Hepatocyte (in vitro differentiated cells): ENCODE measurements around the gene PRLHR. TPM values are rescaled to one million over a fixed set of nuclear protein-coding genes. Genes with fewer than 3 reads are reported as not detected.
"Not testable (repeated sequence)": the region's sequence is repeated elsewhere in the genome, so short reads cannot be mapped to it uniquely, and the experiment has no call there.

Source experiments
- DNase-seq: peaks from one replicate; pipeline ENCODE4 v3.0.0-alpha.2; 2016; ENCODE audit warnings: low spot score
- H2AFZ ChIP-seq: fragments of 200-600 bp; sonication (generic); 2 replicates; pipeline ENCODE4 v1.6.0; 2016; ENCODE audit warnings: antibody characterized with exemption, mild to moderate bottlenecking
- H3K27ac ChIP-seq: fragments of 200-600 bp; sonication (generic); 2 replicates; pipeline ENCODE4 v1.5.1; 2016; ENCODE audit warnings: mild to moderate bottlenecking
- H3K27me3 ChIP-seq: fragments of 200-600 bp; sonication (generic); 2 replicates; pipeline ENCODE4 v1.6.1; 2016
- H3K36me3 ChIP-seq: fragments of 200-600 bp; sonication (generic); replicated peaks from 2 replicates; pipeline ENCODE4 v1.5.1; 2016; ENCODE audit warnings: low read depth; ENCODE audit not compliant: insufficient read depth
- H3K4me1 ChIP-seq: fragments of 200-600 bp; sonication (generic); 2 replicates; pipeline ENCODE4 v1.5.1; 2016; ENCODE audit warnings: mild to moderate bottlenecking, moderate library complexity; ENCODE audit not compliant: insufficient read depth
- H3K4me2 ChIP-seq: fragments of 200-600 bp; sonication (generic); 2 replicates; pipeline ENCODE4 v1.6.0; 2016
- H3K4me3 ChIP-seq: fragments of 200-600 bp; sonication (generic); 2 replicates; pipeline ENCODE4 v1.5.1; 2016; ENCODE audit warnings: mild to moderate bottlenecking
- H3K79me2 ChIP-seq: fragments of 200-600 bp; sonication (generic); 2 replicates; pipeline ENCODE4 v1.6.0; 2017; ENCODE audit warnings: mild to moderate bottlenecking
- H3K9me2 ChIP-seq: fragments of 200-600 bp; sonication (generic); replicated peaks from 2 replicates; pipeline ENCODE4 v1.6.0; 2017; ENCODE audit warnings: mild to moderate bottlenecking; ENCODE audit not compliant: insufficient read depth
- H3K9me3 ChIP-seq: fragments of 200-600 bp; sonication (generic); 2 replicates; pipeline ENCODE4 v1.5.1; 2016; ENCODE audit warnings: low read depth, mild to moderate bottlenecking
- H4K20me1 ChIP-seq: fragments of 200-600 bp; sonication (generic); 2 replicates; pipeline ENCODE4 v1.6.0; 2016; ENCODE audit warnings: mild to moderate bottlenecking; ENCODE audit not compliant: insufficient read depth, poor library complexity, severe bottlenecking
- EZH2 ChIP-seq: fragments of 200-600 bp; sonication (generic); IDR thresholded peaks from 2 replicates; pipeline ENCODE4 v1.6.1; 2016; ENCODE audit warnings: antibody characterized with exemption, mild to moderate bottlenecking, borderline replicate concordance
- EZH2phosphoT487 ChIP-seq: fragments of 200-600 bp; sonication (generic); IDR thresholded peaks from one replicate; pipeline ENCODE4 v1.6.1; 2018; ENCODE audit warnings: antibody characterized with exemption, mild to moderate bottlenecking, low read depth, moderate library complexity; ENCODE audit not compliant: unreplicated experiment, severe bottlenecking
- WGBS: methylation state at CpG from one replicate; pipeline ENCODE4 v1.1.6; 2016; ENCODE audit warnings: low lambda C conversion rate; ENCODE audit errors: missing lambda C conversion rate; 5-methylcytosine and 5-hydroxymethylcytosine counted together
- polyA plus RNA-seq: library from polyadenylated mRNA; unstranded; fragments of >200 nt; fragmentation: Nextera tagmentation; extraction: Ambion mirVana; gene quantifications from 2 replicates; pipeline ENCODE4 v1.2.1, GENCODE V29; 2016
- total RNA-seq: library from RNA; depleted of rRNA; stranded (reverse); fragments of >200 nt; gene quantifications from 2 replicates; pipeline ENCODE4 v1.2.3, GENCODE V29; 2014
- TF ChIP-seq, protein P1 (sequence below): fragments of 200-600 bp; sonication (generic); IDR thresholded peaks from 2 replicates; pipeline ENCODE4 v1.5.1; 2016; ENCODE audit warnings: antibody characterized with exemption, mild to moderate bottlenecking; ENCODE audit not compliant: poor library complexity

PRLHR gene
- total and polyA plus RNA-seq, 2 experiments from 2014 or later = not detected

DNA sequence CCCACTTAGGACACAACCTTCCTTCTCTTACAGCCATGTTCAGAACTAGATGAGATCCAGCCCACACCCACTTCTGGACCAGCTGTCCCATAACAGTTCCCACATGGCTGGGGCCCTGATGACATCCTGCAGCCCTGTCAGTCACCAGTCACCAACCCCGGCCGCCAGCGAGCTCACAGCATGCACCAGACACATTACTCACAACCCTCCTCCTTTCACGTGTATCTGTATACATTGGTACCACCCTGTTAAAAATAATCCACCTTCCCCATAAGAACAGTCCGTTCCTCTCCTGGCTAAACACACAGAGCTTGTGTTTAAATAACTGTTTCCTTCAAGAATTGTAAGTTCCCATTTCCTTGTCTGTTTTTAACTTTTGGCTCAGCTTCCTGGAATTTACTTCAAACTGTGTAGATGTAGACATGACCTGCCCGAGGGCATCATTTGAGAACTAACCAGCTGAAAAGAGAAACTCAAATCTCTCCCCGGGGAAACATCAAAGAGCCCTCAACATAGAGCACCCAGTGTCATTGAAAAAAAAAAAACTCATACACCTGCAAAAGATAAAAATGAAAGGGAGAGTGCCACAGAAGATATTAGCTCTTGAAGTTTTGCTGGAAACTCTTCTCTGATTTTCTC is 26.0 kb upstream of the PRLHR start:
- no peak overlapping the region for H2AFZ ChIP-seq
- no peaks in the 10 kb centered on the region for H3K9me3 ChIP-seq
- no peaks in the 10 kb centered on the region for H3K9me2 ChIP-seq
- WGBS = 48% methylated on average over 7 of the region's 7 CpGs
- H3K4me3 ChIP-seq = no peak overlapping the region
- H3K79me2 ChIP-seq = no peaks in the 10 kb centered on the region
- DNase-seq = no peak
- no peaks in the 10 kb centered on the region for H3K4me1 ChIP-seq
- H4K20me1 ChIP-seq = no peaks in the 10 kb centered on the region
- H3K27me3 ChIP-seq = peaks cover 20% of the 10 kb centered on the region
- H3K4me2 ChIP-seq = no peak overlapping the region
- no peak overlapping the region for H3K27ac ChIP-seq
- H3K36me3 ChIP-seq = no peaks in the 10 kb centered on the region
- TF ChIP-seq EZH2 (no peak), EZH2phosphoT487 (no peak)
- TF ChIP-seq, protein P1, sequence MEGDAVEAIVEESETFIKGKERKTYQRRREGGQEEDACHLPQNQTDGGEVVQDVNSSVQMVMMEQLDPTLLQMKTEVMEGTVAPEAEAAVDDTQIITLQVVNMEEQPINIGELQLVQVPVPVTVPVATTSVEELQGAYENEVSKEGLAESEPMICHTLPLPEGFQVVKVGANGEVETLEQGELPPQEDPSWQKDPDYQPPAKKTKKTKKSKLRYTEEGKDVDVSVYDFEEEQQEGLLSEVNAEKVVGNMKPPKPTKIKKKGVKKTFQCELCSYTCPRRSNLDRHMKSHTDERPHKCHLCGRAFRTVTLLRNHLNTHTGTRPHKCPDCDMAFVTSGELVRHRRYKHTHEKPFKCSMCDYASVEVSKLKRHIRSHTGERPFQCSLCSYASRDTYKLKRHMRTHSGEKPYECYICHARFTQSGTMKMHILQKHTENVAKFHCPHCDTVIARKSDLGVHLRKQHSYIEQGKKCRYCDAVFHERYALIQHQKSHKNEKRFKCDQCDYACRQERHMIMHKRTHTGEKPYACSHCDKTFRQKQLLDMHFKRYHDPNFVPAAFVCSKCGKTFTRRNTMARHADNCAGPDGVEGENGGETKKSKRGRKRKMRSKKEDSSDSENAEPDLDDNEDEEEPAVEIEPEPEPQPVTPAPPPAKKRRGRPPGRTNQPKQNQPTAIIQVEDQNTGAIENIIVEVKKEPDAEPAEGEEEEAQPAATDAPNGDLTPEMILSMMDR = no peak

DNA sequence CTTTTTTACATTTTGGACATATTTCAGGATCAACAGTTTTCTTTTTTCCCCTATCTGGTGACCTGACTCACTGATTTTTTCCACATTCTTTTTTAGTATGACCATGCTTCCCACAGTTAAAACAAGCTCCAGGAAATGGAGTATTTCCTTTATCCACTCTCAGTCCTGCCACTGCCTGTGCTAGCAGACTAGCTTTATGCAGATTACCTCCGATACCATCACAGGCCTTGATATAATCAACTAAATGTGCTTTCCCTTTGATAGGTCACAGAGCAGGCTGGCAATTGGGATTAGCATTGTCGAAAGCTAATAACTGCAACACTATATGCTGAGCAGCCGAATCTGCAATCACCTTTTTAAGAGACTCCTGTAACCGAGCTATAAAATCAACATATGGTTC is 18.4 kb upstream of the PRLHR start:
- not testable (repeated sequence) for H3K4me2 ChIP-seq, H3K36me3 ChIP-seq, H3K4me1 ChIP-seq, H3K9me3 ChIP-seq, DNase-seq, H3K27ac ChIP-seq, H3K79me2 ChIP-seq, H4K20me1 ChIP-seq, H3K4me3 ChIP-seq, H2AFZ ChIP-seq, H3K9me2 ChIP-seq
- H3K27me3 ChIP-seq = peaks cover 19% of the 10 kb centered on the region
- WGBS = 56% methylated on average over 4 of the region's 4 CpGs

DNA sequence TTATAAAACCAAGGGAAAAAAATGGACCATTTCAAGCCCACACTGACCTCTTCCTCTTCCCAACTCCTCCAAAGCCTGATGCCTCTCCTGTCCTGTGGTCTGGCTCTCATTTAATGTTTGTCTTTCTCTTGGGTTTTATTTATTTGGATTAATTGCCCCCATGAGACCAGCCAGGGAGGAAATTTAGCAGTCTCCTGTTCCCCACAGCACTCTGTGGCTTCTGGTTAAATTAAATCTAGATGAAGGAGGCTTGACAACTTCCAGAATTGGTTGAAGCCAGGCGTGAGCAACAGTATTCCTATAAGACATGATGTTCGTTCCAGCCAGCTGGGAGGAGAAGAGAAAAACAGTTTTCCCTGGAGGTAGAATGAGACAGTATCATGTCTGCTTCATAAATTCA is 15.1 kb upstream of the PRLHR start:
- Histone ChIP-seq H3K36me3 (no peaks in the 10 kb centered on the region), H3K79me2 (no peaks in the 10 kb centered on the region), H3K4me3 (no peak overlapping the region), H4K20me1 (no peaks in the 10 kb centered on the region), H2AFZ (no peak overlapping the region), H3K4me1 (no peaks in the 10 kb centered on the region), H3K4me2 (no peak overlapping the region), H3K9me2 (no peaks in the 10 kb centered on the region), H3K27me3 (peaks cover 20% of the 10 kb centered on the region), H3K9me3 (no peaks in the 10 kb centered on the region), H3K27ac (no peak overlapping the region)
- 82% methylated on average over 2 of the region's 2 CpGs for WGBS
- no peak for DNase-seq
- TF ChIP-seq EZH2phosphoT487 = no peak

DNA sequence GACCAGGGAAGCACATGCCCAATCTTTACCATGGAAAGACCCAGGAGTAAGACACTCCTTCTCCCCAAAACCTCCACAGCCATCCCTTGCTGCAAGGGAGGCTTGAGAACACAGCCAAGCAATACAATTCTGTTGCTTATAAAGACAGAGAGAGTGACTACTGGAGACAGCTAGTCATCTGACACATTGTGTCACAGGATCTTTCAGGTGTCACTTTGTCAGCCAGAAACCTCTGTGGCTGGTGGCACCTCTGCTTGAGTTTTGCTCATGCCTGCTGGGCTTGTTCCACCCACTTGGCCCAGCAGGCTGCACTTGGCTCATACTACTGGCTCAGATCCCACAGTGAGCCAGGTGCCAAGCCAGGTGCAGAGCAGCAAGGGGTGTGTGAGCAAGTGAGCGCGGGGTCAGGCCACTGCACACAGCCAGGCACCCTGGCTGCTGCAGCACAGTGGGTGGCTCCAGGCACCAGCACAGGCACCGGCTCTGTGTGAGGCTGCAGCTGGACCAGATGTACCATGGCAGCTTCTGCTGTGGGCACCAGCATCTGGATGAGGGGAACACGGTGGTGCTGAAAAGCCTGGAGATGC is 12.4 kb upstream of the PRLHR start:
- Histone ChIP-seq H3K36me3 (no peaks in the 10 kb centered on the region), H3K9me2 (no peaks in the 10 kb centered on the region), H3K9me3 (no peaks in the 10 kb centered on the region), H2AFZ (no peak overlapping the region), H3K4me1 (no peaks in the 10 kb centered on the region), H3K4me3 (no peak overlapping the region), H4K20me1 (no peaks in the 10 kb centered on the region), H3K27me3 (peaks cover 37% of the 10 kb centered on the region), H3K27ac (no peak overlapping the region), H3K79me2 (no peaks in the 10 kb centered on the region), H3K4me2 (no peak overlapping the region)
- 84% methylated on average over 4 of the region's 4 CpGs for WGBS
- no peak for DNase-seq
- no peak for TF ChIP-seq EZH2phosphoT487
- no peak for TF ChIP-seq EZH2
- TF ChIP-seq, protein P1 = no peak
